ENCODE measurements around the gene RNF207.
"Not testable (repeated sequence)": the region's sequence is repeated elsewhere in the genome, so short reads cannot be mapped to it uniquely, and the experiment has no call there.

The RNF207 gene

GRCh38 chr1:6200188-6200809, 5.6 kb upstream of the RNF207 start:
- no peak for DNase-seq

- DNase-seq: no peak
Observed at GRCh38 chr1:6202256-6202655, 3.7 kb upstream of the RNF207 start.

GRCh38 chr1:6206520-6206855, 569 bp downstream of the RNF207 start:
- DNase-seq: no peak

- DNase-seq: no peak
Observed at GRCh38 chr1:6207075-6207885, 1.4 kb downstream of the RNF207 start.

DNA sequence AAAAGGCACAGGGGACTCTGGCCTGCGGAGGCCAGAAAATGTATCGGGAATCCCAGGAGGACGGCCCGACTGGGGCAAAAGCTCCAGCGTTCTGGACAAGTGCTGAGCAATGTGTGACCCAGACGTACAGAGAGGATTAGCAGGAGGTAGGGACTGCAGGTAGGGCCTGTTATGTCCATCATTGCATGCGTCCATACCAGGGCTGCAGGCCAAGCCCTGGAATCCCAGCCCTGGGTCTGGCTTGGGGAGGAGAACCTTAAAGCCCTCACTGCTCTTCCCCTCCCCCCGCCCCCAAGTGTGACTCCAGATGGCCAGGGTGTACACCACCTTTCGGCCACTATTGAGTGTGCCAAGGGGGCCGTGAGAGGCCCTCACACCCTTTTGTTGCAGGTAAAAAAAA, 2.0 kb downstream of the RNF207 start:
- no peak for DNase-seq

DNA sequence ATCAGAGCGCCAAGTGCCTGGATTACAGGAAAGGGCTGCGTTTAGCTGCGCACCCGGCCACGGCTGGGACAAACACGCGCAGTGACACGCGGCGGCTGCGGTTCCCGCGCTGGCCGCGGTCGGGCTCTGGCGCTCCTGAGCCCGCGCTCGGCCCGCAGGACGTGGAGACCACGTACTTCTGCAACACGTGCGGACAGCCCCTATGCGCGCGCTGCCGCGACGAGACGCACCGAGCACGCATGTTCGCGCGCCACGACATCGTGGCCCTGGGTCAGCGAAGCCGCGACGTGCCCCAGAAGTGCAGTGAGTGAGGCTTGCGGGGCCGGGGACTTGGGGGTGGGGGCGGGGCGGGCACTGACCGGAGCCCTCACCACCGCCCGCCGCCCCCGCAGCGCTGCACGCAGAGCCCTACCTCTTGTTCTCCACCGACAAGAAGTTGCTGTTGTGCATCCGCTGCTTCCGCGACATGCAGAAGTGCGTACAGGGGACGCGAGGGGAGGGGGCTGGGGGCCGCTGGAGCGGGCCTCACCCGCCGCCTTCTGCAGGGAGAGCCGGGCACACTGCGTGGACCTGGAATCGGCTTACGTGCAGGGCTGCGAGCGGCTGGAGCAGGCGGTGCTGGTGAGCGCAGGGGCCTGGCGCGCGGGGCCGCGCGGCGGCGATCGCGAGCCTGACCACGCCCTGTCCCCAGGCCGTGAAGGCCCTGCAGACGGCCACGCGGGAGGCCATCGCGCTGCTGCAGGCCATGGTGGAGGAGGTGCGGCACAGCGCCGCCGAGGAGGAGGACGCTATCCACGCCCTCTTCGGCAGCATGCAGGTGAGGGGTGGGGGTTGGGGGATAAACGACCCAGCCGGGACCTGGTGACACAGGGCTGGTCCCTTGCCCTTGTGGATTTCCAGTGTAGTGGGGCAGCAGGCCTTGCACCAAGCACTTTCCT, 3.1 kb downstream of the RNF207 start:
- no peak for DNase-seq

DNA sequence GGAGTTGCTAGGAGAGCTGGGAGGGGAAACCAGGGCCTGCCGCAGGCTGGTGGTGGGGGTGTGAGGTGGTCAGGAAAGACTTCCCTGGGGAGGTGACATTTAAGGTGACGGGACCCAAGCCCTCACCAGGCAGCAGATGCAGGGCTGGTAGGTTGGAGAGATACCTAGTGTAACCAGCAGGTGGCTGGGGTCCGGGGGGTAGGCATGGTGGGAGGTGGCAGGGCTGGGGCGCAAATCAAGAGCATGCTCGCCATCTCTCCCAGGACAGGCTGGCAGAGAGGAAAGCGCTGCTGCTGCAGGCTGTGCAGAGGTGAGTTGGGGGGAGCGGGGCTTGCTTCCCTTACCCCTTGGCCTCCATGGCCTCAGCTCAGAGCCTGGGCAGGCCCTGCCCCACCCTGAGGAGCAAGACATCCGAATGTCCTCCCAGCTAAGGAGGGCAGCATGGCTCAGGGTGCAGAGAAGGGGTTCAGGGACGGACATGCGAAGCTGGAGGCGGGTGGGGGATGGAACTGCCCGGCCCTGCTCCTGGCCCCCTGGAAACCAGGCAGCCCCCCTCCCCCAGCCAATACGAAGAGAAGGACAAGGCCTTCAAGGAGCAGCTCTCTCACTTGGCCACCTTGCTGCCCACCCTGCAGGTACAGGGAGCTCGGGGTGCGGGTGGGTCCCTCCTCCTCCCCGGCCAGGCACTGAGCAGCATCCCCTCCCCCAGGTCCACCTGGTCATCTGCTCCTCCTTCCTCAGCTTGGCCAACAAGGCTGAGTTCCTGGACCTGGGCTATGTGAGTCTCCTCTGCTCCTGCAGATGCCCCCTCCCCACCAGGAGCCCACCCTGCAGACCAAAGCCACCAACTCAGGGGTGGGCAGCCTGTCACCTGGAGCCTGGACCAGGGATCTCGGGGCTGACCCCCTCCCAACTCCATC, 4.0 kb downstream of the RNF207 start:
- no peak for DNase-seq

- no peak for DNase-seq
Observed at GRCh38 chr1:6210591-6211355, 4.9 kb downstream of the RNF207 start.

DNA sequence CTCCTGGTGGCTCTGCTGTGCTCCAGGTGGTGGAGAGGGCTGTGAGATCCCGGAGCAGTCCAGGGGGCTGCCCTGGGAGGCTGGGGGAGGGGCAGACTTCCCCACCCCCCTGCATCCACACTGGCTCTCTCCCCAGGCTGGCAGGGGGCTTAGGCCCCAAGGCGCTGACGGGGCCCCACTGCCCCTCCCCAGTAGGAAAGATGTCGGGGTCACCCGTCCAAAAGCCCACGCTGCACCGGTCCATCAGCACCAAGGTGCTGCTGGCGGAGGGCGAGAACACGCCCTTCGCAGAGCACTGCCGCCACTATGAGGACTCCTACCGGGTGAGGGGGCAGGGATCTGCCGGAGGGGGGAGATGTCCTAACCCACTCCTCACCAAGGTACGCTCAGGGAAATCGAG, 5.8 kb downstream of the RNF207 start:
- DNase-seq: no peak

DNA sequence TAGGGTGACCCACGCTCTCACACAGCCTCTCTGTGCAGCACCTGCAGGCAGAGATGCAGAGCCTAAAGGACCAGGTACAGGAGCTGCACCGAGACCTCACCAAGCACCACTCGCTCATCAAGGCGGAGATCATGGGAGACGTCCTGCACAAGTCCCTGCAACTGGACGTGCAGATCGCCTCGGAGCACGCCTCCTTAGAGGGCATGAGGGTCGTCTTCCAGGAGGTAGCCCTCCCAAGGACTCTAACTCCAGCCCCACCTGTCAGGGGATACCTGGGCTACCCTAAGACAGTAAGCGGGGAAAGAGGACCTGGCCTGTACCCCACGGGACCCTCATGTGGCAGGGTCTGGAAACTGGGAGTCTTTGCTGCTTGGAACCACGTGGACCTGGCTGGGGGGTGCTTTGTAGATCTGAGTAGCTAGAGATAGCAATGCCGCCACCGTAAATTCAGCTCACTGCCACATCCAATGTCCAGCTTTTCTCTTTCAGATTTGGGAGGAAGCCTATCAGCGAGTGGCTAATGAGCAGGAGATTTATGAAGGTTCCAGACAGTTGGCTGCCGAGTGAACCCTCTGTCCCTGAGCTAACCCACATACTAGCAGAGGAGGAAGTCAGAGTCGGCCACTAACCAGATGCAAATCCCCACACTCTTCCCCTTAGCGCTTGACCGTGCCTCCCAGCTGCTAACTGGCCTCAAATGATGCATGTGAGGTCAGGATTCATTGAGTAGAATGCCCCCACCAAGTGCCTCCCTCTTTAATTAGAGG, 6.5 kb downstream of the RNF207 start:
- DNase-seq: no peak

GRCh38 chr1:6218375-6219164, 12.7 kb downstream of the RNF207 start:
- DNase-seq: no peak

- not testable (repeated sequence) for DNase-seq
Observed at GRCh38 chr1:6219641-6220040, 13.7 kb downstream of the RNF207 start.

DNA sequence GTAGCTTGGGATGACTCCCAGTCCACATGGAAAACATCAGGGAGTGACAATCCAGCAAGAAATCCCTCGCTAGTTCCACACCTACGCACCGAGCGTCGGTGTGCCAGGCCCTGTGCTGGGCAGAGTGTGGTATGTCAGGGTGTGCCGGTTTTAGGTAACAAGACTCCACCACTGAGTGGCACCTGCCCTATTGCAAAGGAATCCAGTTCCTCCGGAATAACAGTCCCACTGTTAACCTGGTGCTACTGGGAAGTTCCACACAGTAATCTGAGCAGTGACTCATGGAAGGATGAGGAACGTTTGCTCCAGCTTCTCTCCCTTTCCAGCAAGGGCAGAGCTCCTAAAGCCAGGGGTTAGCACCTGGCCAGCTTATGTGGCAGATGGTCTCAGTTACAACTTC, 14.3 kb downstream of the RNF207 start:
- DNase-seq: no peak

GRCh38 chr1:6221210-6221784, 15.4 kb downstream of the RNF207 start:
- DNase-seq: no peak

DNA sequence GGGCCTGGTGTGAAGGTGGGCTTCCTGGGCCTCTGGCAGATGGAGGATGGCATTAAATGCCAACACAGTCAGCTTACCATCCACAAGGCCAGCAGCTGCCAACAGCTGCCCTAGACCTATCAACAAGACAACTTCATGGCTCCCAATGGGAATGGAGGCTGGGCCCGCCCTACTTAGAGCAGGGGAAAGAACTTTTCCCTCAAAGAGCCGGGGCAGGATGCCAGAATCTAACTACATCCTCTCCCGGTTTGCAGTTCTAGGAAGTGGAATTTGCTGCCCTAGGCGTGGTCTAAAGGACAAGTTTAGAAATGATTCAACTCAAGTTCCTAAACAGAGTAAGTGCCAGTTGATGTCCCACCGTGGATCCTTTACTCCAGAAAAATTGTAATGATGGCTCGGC, 16.7 kb downstream of the RNF207 start:
- DNase-seq: peak; percentile 86

DNA sequence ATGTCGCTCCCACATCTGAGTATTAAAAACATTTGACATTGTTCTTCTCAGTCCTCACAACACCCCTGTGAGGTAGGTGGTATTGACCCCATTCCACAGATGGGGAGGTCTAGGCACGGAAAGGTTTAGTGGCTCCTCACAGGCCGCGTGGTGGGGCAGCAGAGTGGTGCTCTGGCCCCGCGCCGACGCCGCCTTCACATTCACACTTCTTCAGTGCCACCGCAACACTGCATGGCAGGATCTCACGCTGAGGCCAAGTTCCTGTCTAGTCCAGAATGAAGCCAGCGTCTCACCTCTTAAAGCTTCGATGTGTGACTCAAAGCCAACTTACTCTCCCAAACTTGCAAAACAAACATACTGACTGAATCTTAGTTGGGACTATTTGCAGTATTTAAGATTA, 17.7 kb downstream of the RNF207 start:
- no peak for DNase-seq

DNA sequence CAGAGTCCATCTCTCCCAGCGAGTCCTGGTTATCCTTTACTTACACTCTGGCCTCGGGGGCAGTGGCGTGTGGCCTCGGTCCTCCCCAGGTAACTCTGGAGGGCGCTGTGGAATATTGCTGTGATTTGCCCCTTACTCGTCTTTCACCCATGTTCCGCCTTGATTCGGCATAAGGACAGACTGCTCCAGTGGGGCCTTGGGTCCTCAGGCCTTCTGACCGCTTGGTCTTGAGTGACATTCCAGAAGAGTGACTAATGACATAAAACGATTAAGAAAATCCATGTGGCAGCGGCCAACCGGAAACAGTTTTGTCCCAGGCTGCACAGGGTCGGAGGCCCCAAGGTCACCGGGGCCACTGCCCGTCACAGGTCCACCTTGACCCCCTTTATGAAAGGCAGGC, 18.8 kb downstream of the RNF207 start:
- DNase-seq: no peak

- no peak for DNase-seq
Observed at GRCh38 chr1:6225651-6226050, 19.7 kb downstream of the RNF207 start.

DNA sequence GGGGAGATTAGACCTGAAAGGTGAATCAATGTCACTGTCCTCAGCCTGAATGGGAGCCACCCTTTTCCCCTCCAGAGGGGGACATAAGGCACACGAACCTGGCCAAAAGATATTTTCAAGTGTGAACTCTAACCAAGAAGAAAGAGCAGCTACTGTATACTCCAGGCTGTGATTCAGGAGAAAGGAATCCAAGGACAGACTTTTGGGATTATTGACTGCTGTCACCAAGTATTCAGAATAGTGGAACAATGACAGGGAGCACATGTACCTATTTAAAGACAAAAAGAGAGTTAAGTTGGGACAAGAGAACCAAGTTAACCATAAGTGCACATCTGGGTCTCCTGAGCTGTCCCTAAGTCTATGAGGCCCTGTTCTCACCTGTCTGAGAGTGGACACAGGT, 27.5 kb downstream of the RNF207 start:
- no peak for DNase-seq

All from femur (tissue), 1 donor.